Type B pancreatic cell (in vitro differentiated cells): ENCODE data around the gene PPP4R1. TPM values are rescaled to one million over a fixed set of nuclear protein-coding genes. Genes with fewer than 3 reads are reported as not detected.

Experiments
- DNase-seq: peaks from one replicate; pipeline ENCODE4 v3.0.0; 2021; ENCODE audit warnings: mixed read lengths; ENCODE audit not compliant: unreplicated experiment; ENCODE audit errors: extremely low spot score
- H3K27ac Mint-ChIP-seq: 2 replicates; pipeline ENCODE4 v1.8.0; 2021; ENCODE audit warnings: mild to moderate bottlenecking, mixed read lengths
- H3K27me3 Mint-ChIP-seq: 2 replicates; pipeline ENCODE4 v1.8.0; 2021; ENCODE audit warnings: mixed read lengths
- H3K36me3 Mint-ChIP-seq: 2 replicates; pipeline ENCODE4 v1.8.0; 2021; ENCODE audit warnings: mixed read lengths
- H3K4me1 Mint-ChIP-seq: one replicate; pipeline ENCODE4 v1.8.0; 2021; ENCODE audit warnings: mixed read lengths; ENCODE audit not compliant: unreplicated experiment
- H3K4me3 Mint-ChIP-seq: 2 replicates; pipeline ENCODE4 v1.8.0; 2021; ENCODE audit warnings: mild to moderate bottlenecking, mixed read lengths
- H3K9me3 Mint-ChIP-seq: 2 replicates; pipeline ENCODE4 v1.8.0; 2021; ENCODE audit warnings: mixed read lengths
- total RNA-seq: library from RNA; stranded (reverse); gene quantifications from 2 replicates; pipeline ENCODE4 v1.2.1, GENCODE V29; 2021; ENCODE audit warnings: low replicate concordance
- TF ChIP-seq, protein P1 (sequence below): fragments of 200-600 bp; sonication (generic); conservative IDR thresholded peaks from 2 replicates; pipeline ENCODE4 v1.5.0; 2021; ENCODE audit warnings: antibody characterized with exemption, mild to moderate bottlenecking

PPP4R1 gene
- total RNA-seq, 1 donor from 2014 or later, result 109 TPM

DNA sequence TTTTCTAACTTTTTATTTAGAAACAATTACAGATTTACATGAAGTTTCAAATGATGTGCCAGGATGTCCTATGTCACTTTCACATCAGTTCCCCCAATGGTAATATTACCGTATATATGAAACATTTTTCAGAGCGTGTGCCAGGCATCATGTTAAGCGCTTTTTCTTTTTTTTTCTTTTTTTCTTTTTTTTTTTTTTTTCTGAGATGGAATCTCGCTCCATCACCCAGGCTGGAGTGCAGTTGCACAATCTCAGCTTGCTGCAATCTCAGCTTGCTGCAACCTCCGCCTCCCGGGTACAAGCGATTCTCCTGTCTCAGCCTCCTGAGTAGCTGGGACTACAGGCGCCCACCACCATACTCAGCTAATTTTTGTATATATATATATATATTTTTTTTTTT, 5.6 kb upstream of the PPP4R1 start:
- DNase-seq, result no peak
- Mint-ChIP-seq H3K36me3 (no peaks in the 10 kb centered on the region), H3K4me1 (peaks cover 3% of the 10 kb centered on the region), H3K4me3 (no peak overlapping the region), H3K27ac (no peak overlapping the region), H3K9me3 (no peaks in the 10 kb centered on the region), H3K27me3 (no peaks in the 10 kb centered on the region)
- TF ChIP-seq, protein P1, sequence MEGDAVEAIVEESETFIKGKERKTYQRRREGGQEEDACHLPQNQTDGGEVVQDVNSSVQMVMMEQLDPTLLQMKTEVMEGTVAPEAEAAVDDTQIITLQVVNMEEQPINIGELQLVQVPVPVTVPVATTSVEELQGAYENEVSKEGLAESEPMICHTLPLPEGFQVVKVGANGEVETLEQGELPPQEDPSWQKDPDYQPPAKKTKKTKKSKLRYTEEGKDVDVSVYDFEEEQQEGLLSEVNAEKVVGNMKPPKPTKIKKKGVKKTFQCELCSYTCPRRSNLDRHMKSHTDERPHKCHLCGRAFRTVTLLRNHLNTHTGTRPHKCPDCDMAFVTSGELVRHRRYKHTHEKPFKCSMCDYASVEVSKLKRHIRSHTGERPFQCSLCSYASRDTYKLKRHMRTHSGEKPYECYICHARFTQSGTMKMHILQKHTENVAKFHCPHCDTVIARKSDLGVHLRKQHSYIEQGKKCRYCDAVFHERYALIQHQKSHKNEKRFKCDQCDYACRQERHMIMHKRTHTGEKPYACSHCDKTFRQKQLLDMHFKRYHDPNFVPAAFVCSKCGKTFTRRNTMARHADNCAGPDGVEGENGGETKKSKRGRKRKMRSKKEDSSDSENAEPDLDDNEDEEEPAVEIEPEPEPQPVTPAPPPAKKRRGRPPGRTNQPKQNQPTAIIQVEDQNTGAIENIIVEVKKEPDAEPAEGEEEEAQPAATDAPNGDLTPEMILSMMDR, result no peak

DNA sequence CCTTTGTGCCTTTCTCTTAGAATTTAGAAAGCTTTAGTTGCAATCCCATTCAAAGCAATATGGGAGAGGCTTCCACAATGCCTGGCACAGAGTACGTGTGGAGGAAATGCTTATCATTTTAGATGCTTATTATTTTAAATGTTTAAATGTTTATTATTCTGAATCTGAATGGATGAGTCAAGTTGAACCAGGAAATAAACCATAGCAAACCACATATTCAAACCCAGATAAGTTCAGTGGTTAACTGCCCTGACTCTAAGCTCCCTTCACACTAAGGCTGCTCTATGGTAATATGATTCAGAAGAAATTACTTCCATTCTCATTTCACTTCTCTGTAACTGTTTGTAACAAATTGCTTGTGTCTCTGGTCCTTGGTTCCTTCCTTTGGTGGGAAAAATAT, 5.2 kb upstream of the PPP4R1 start:
- no peak overlapping the region for H3K4me3 Mint-ChIP-seq
- DNase-seq, result no peak
- peaks cover 3% of the 10 kb centered on the region for H3K4me1 Mint-ChIP-seq
- TF ChIP-seq, protein P1, result no peak
- no peaks in the 10 kb centered on the region for H3K9me3 Mint-ChIP-seq
- H3K27ac Mint-ChIP-seq, result no peak overlapping the region
- H3K36me3 Mint-ChIP-seq, result no peaks in the 10 kb centered on the region
- no peaks in the 10 kb centered on the region for H3K27me3 Mint-ChIP-seq

DNA sequence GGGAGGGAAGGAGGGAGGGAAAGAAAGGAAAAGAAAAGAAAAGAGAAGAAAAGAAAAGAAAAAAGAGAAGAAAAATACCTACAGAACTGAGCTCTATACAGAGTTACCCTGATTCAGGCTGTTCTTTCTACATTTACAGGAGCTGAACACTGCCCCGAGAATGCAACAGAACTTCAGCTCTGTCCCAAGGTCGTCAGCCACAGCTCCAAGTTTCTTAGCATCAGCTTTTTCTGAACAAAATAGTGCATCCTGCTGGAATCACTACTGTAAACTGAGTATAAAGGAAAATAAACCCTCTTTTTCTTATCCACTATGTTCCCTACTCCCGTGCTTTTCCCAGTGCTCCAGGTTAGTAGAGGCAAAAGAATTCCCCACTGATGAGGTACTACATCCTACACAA, 4.7 kb upstream of the PPP4R1 start:
- DNase-seq, result no peak
- TF ChIP-seq, protein P1, result no peak
- no peaks in the 10 kb centered on the region for H3K36me3 Mint-ChIP-seq
- peaks cover 3% of the 10 kb centered on the region for H3K4me1 Mint-ChIP-seq
- H3K9me3 Mint-ChIP-seq, result no peaks in the 10 kb centered on the region
- no peak overlapping the region for H3K4me3 Mint-ChIP-seq
- H3K27me3 Mint-ChIP-seq, result no peaks in the 10 kb centered on the region
- H3K27ac Mint-ChIP-seq, result no peak overlapping the region

DNA sequence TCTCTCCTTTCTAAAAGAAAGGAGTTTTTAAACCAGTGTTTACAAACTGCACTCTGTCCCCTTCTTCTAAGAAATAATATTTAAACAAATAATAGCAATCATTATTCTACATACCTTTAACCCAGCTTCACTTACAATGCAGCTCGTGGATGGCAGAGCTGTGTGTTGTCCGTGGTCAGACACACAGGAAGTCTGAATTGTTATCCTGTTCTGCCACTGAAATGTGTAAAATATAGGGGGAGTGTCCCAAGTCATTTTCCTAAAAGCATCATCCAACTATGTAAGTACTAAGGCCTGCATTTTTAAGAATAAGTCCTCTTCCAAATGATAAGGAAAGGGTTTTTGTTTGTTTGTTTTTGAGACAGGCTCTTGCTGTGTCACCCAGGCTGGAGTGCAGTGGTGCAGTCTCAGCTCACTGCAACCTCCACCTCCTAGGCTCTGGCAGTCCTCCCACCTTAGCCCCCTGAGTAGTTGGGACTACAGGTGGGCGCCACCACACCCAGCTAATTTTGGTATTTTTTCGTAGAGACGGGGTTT, 2.7 kb upstream of the PPP4R1 start:
- peaks cover 19% of the 10 kb centered on the region for H3K4me1 Mint-ChIP-seq
- TF ChIP-seq, protein P1, result no peak
- peaks cover 1% of the 10 kb centered on the region for H3K9me3 Mint-ChIP-seq
- no peaks in the 10 kb centered on the region for H3K27me3 Mint-ChIP-seq
- no peak for DNase-seq
- H3K4me3 Mint-ChIP-seq, result peak overlapping the region; percentile 66
- H3K27ac Mint-ChIP-seq, result no peak overlapping the region
- peaks cover 1% of the 10 kb centered on the region for H3K36me3 Mint-ChIP-seq

DNA sequence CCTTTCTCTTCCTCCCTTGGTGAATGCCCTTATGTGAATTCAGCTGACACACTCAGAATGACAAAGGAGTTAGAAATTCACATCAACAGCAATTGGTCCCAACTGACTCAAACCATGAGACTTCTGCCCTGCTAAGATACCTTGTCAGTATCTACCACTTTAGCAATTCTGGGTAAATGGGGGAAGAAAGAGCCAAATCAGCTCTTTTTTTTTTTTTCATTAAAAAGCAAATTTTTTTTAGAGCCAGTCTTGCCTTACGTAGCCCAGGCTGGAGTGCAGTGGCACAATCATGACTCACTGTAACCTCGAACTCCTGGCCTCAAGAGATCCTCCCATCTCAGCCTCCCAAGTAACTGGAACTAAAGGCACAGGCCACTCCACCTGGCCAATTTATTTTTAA, 1.7 kb upstream of the PPP4R1 start:
- peak overlapping the region; percentile 94 for H3K27ac Mint-ChIP-seq
- peak overlapping the region; percentile 66 for H3K4me3 Mint-ChIP-seq
- peaks cover 8% of the 10 kb centered on the region for H3K36me3 Mint-ChIP-seq
- H3K27me3 Mint-ChIP-seq, result no peaks in the 10 kb centered on the region
- TF ChIP-seq, protein P1, result no peak
- DNase-seq, result no peak
- peaks cover 21% of the 10 kb centered on the region for H3K4me1 Mint-ChIP-seq
- peaks cover 3% of the 10 kb centered on the region for H3K9me3 Mint-ChIP-seq
